ENCODE measurements around the gene ACSM3. TPM values are rescaled to one million over a fixed set of nuclear protein-coding genes. Genes with fewer than 3 reads are reported as not detected.

Gene ACSM3
- total and polyA plus RNA-seq, 10 of the 15 experiments (the other 5 are each of a cell fraction or from before 2014, with no cell fraction given) = 4.9 to 21.0 (median 7.0) TPM

DNA sequence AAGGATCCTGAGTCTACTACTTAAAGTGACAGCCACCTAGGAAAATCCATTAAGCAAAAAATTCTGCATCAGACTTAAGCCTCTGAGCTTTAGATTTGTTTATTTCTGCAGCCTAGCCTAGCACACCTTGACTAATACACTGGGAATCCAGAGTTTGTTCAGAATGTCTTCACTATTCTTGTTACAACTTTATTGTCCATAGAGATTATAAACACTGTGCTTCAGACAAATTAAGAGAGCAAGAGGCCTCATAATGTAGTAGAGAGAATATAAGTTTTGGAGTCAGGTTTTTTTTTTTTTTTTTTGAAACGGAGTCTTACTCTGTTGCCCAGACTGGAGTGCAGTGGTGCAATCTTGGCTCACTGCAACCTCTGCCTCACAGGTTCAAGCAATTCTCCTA, 13.3 kb upstream of the ACSM3 start:
- FAIRE-seq (no peak), ATAC-seq (no peak), DNase-seq (ENCODE audit: low read depth, low spot score) (no peak)
- BruUV-seq (replicated peaks) = no TSS peak
- in situ Hi-C loops (cut with MboI) = no loop called here
- Histone ChIP-seq H3K9ac (ENCODE audit: control insufficient read depth, insufficient read depth, low read length) (no peak overlapping the region), H3K36me3 (ENCODE audit: control insufficient read depth in 2 of 2, insufficient read depth in 2 of 2, low read length in 1 of 2) (no peaks in the 10 kb centered on the region), H3K27me3 (replicated peaks in 1 of 2; ENCODE audit: control insufficient read depth in 2 of 2, insufficient read depth in 2 of 2, low read length in 1 of 2) (no peaks in the 10 kb centered on the region; a peak in 1 of 4 replicates), H3K79me2 (ENCODE audit: control insufficient read depth, insufficient read depth, low read length) (no peaks in the 10 kb centered on the region), H3K4me1 (ENCODE audit: control insufficient read depth, insufficient read depth, low read length) (no peaks in the 10 kb centered on the region), H2AFZ (ENCODE audit: control insufficient read depth, low read depth, low read length) (no peak overlapping the region), H4K20me1 (ENCODE audit: control insufficient read depth, insufficient read depth) (no peaks in the 10 kb centered on the region), H3K27ac (ENCODE audit: control insufficient read depth, insufficient read depth) (no peak overlapping the region), H3K4me3 (no peak overlapping the region), H3K4me2 (ENCODE audit: control insufficient read depth, insufficient read depth) (no peak overlapping the region), H3K9me3 (replicated peaks; ENCODE audit: control insufficient read depth, insufficient read depth, low read length) (no peaks in the 10 kb centered on the region; the same call in 1 of the 3 replicates)
- WGBS (ENCODE audit: insufficient coverage, insufficient replicate concordance, low lambda C conversion rate, missing lambda C conversion rate) = no CpG with 5 or more reads among the region's 1 CpG
- RAD21 ChIA-PET (ENCODE audit: unreplicated experiment) = no interaction called here
- intact Hi-C loops (cut with micrococcal nuclease; ENCODE audit: unreplicated experiment) = no loop called here
- no peak for TF ChIP-seq ATF7 (IDR thresholded peaks at IDR 0.05; ENCODE audit: low read depth)
- TF ChIP-seq, protein P1, sequence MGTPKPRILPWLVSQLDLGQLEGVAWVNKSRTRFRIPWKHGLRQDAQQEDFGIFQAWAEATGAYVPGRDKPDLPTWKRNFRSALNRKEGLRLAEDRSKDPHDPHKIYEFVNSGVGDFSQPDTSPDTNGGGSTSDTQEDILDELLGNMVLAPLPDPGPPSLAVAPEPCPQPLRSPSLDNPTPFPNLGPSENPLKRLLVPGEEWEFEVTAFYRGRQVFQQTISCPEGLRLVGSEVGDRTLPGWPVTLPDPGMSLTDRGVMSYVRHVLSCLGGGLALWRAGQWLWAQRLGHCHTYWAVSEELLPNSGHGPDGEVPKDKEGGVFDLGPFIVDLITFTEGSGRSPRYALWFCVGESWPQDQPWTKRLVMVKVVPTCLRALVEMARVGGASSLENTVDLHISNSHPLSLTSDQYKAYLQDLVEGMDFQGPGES (IDR thresholded peaks at IDR 0.05) = no peak
- no peak for TF ChIP-seq NBN (IDR thresholded peaks at IDR 0.05)
- no peak for TF ChIP-seq NR2C2 (IDR thresholded peaks at IDR 0.05; ENCODE audit: borderline replicate concordance, control insufficient read depth, insufficient read length, low read depth)
- no peak for TF ChIP-seq DPF2 (IDR thresholded peaks at IDR 0.05)
- no peak for TF ChIP-seq HDGF (IDR thresholded peaks at IDR 0.05)
- no peak for TF ChIP-seq HDAC2 (IDR thresholded peaks at IDR 0.05)
- SMC1A ChIA-PET (ENCODE audit: uncharacterized antibody, unreplicated experiment) = no interaction called here
- CTCF ChIA-PET = interaction anchor here (0.7 to 1.1 kb wide), 2 partner anchors 23 to 68 kb away, joined by 3 read pairs; no protein-coding TSS in a partner anchor
- POLR2A ChIA-PET = no interaction called here

DNA sequence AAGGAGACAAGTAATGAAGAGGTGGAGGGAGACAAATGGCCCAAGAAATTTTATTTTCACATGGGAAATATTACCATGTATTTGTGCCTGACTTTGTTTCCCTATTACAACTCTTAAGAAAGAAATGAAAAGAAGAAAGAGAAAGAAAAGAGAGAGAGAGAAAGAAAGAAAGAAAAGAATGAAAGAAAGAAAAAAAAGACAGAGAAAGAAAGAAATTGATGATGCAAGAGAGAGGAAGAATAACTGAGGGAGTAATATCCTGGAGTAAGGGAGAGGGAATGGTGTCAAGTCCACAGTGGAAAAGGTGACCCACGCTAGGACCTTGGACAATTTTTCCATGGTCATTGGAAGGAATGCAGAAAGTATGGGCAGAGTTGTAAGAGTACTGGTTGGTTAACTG, 10.1 kb upstream of the ACSM3 start:
- Histone ChIP-seq H3K36me3 (ENCODE audit: control insufficient read depth in 2 of 2, insufficient read depth in 2 of 2, low read length in 1 of 2) (no peaks in the 10 kb centered on the region), H3K27me3 (replicated peaks in 1 of 2; ENCODE audit: control insufficient read depth in 2 of 2, insufficient read depth in 2 of 2, low read length in 1 of 2) (no peaks in the 10 kb centered on the region; a peak in 1 of 4 replicates), H4K20me1 (ENCODE audit: control insufficient read depth, insufficient read depth) (no peaks in the 10 kb centered on the region), H2AFZ (ENCODE audit: control insufficient read depth, low read depth, low read length) (no peak overlapping the region), H3K9ac (ENCODE audit: control insufficient read depth, insufficient read depth, low read length) (no peak overlapping the region), H3K9me3 (replicated peaks; ENCODE audit: control insufficient read depth, insufficient read depth, low read length) (no peaks in the 10 kb centered on the region; the same call in 2 of the 3 replicates), H3K27ac (ENCODE audit: control insufficient read depth, insufficient read depth) (no peak overlapping the region), H3K4me3 (no peak overlapping the region), H3K4me1 (ENCODE audit: control insufficient read depth, insufficient read depth, low read length) (no peaks in the 10 kb centered on the region), H3K4me2 (ENCODE audit: control insufficient read depth, insufficient read depth) (no peak overlapping the region), H3K79me2 (ENCODE audit: control insufficient read depth, insufficient read depth, low read length) (no peaks in the 10 kb centered on the region)
- no peak for TF ChIP-seq SP1 (IDR thresholded peaks at IDR 0.05; ENCODE audit: low read depth, low read length)
- TF ChIP-seq CHD4 (IDR thresholded peaks at IDR 0.05) = no peak
- no peak for TF ChIP-seq HDAC2 (IDR thresholded peaks at IDR 0.05)
- TF ChIP-seq LARP7 (IDR thresholded peaks at IDR 0.05) = no peak
- no peak for TF ChIP-seq SPI1 (IDR thresholded peaks at IDR 0.05; ENCODE audit: borderline replicate concordance, insufficient read depth, low read depth, low read length)
- TF ChIP-seq, protein P2, sequence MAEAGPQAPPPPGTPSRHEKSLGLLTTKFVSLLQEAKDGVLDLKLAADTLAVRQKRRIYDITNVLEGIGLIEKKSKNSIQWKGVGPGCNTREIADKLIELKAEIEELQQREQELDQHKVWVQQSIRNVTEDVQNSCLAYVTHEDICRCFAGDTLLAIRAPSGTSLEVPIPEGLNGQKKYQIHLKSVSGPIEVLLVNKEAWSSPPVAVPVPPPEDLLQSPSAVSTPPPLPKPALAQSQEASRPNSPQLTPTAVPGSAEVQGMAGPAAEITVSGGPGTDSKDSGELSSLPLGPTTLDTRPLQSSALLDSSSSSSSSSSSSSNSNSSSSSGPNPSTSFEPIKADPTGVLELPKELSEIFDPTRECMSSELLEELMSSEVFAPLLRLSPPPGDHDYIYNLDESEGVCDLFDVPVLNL (IDR thresholded peaks at IDR 0.05; ENCODE audit: low read depth, low read length) = no peak
- no peak for TF ChIP-seq RAD21 (IDR thresholded peaks at IDR 0.05; ENCODE audit: insufficient read depth, low read depth, low read length)
- TF ChIP-seq RB1 (IDR thresholded peaks at IDR 0.05; ENCODE audit: borderline replicate concordance) = no peak
- TF ChIP-seq, protein P3, sequence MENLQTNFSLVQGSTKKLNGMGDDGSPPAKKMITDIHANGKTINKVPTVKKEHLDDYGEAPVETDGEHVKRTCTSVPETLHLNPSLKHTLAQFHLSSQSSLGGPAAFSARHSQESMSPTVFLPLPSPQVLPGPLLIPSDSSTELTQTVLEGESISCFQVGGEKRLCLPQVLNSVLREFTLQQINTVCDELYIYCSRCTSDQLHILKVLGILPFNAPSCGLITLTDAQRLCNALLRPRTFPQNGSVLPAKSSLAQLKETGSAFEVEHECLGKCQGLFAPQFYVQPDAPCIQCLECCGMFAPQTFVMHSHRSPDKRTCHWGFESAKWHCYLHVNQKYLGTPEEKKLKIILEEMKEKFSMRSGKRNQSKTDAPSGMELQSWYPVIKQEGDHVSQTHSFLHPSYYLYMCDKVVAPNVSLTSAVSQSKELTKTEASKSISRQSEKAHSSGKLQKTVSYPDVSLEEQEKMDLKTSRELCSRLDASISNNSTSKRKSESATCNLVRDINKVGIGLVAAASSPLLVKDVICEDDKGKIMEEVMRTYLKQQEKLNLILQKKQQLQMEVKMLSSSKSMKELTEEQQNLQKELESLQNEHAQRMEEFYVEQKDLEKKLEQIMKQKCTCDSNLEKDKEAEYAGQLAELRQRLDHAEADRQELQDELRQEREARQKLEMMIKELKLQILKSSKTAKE (IDR thresholded peaks at IDR 0.05; ENCODE audit: low read depth, poor library complexity, severe bottlenecking) = no peak
- no peak for TF ChIP-seq IRF4 (IDR thresholded peaks at IDR 0.05; ENCODE audit: low read depth, low read length)
- no peak for ATAC-seq
- intact Hi-C loops (cut with micrococcal nuclease; ENCODE audit: unreplicated experiment) (no loop called here), in situ Hi-C loops (cut with MboI) (no loop called here)
- ChIA-PET CTCF (no interaction called here), RAD21 (ENCODE audit: unreplicated experiment) (no interaction called here), SMC1A (ENCODE audit: uncharacterized antibody, unreplicated experiment) (no interaction called here), POLR2A (no interaction called here)
- no TSS peak for BruUV-seq (replicated peaks)
- DNase-seq (ENCODE audit: low read depth, low spot score) = no peak
- FAIRE-seq = no peak
- 28% methylated on average over 1 of the region's 1 CpG for WGBS (ENCODE audit: insufficient coverage, insufficient replicate concordance, low lambda C conversion rate, missing lambda C conversion rate)
